GM19463 (cell line): ENCODE data around the gene SLC6A8.

Experiments used
- ATAC-seq: cut with Tn5 transposase; IDR thresholded peaks from one replicate; pipeline ENCODE4 v1.9.1; 2021; ENCODE audit warnings: mild to moderate bottlenecking, moderate library complexity; ENCODE audit not compliant: unreplicated experiment

The SLC6A8 gene

GRCh38 chrX:153687121-153688039 is at the start of gene SLC6A8:
Gene SLC6A8 (plus strand): TSS chrX:153687926. CDS start chrX:153688575, 649 bp downstream.
- no peak for ATAC-seq

- ATAC-seq = no peak
Measured at GRCh38 chrX:153638041-153638371, 49.7 kb upstream of the SLC6A8 start.

- no peak for ATAC-seq
Measured at GRCh38 chrX:153638436-153639176, 49.1 kb upstream of the SLC6A8 start.

GRCh38 chrX:153639177-153640044 is 48.3 kb upstream of the SLC6A8 start:
- no peak for ATAC-seq

- no peak for ATAC-seq
Measured at GRCh38 chrX:153640045-153640686, 47.6 kb upstream of the SLC6A8 start.

GRCh38 chrX:153640736-153641575 is 46.8 kb upstream of the SLC6A8 start:
- no peak for ATAC-seq

- no peak for ATAC-seq
Measured at GRCh38 chrX:153641627-153642026, 46.1 kb upstream of the SLC6A8 start.

GRCh38 chrX:153642051-153642654 is 45.6 kb upstream of the SLC6A8 start:
- ATAC-seq = no peak

GRCh38 chrX:153642655-153643430 is 44.9 kb upstream of the SLC6A8 start:
- no peak for ATAC-seq

- no peak for ATAC-seq
Measured at GRCh38 chrX:153643431-153644351, 44.0 kb upstream of the SLC6A8 start.

- ATAC-seq = no peak
Measured at GRCh38 chrX:153644356-153645125, 43.2 kb upstream of the SLC6A8 start.

- ATAC-seq = no peak
Measured at GRCh38 chrX:153645151-153645550, 42.6 kb upstream of the SLC6A8 start.

- no peak for ATAC-seq
Measured at GRCh38 chrX:153645921-153646488, 41.7 kb upstream of the SLC6A8 start.

GRCh38 chrX:153646620-153647373 is 40.9 kb upstream of the SLC6A8 start, which contains the start of gene DUSP9:
Gene DUSP9 (plus strand): TSS chrX:153647203. CDS start chrX:153647954, 751 bp downstream.
- no peak for ATAC-seq
